Forelimb muscle (tissue), 1 donor: Measurements from ENCODE around the gene GSG1L. TPM values are rescaled to one million over a fixed set of nuclear protein-coding genes. Genes with fewer than 3 reads are reported as not detected.
"Not testable (repeated sequence)": the region's sequence is repeated elsewhere in the genome, so short reads cannot be mapped to it uniquely, and the experiment has no call there.

ENCODE experiments used
- DNase-seq: peaks from one replicate; pipeline ENCODE4 v3.0.0-alpha.2; 2013; ENCODE audit warnings: low read depth
- polyA plus RNA-seq: library from polyadenylated mRNA; unstranded; fragments of 120-200 nt; gene quantifications from one replicate; pipeline ENCODE4 v1.2.1, GENCODE V29; 2013; ENCODE audit not compliant: insufficient read length

GSG1L gene
- polyA plus RNA-seq, 1 donor, result 2.0 TPM

GRCh38 chr16:27980919-27981700 lies 82.4 kb downstream of the GSG1L start:
- DNase-seq, result no peak

- DNase-seq, result no peak
Observed at GRCh38 chr16:27980076-27980775, 83.3 kb downstream of the GSG1L start.

- not testable (repeated sequence) for DNase-seq
Observed at GRCh38 chr16:27979668-27980067, 83.8 kb downstream of the GSG1L start.

- DNase-seq, result no peak
Observed at GRCh38 chr16:27978876-27979275, 84.6 kb downstream of the GSG1L start.

- DNase-seq, result no peak
Observed at GRCh38 chr16:27977966-27978365, 85.5 kb downstream of the GSG1L start.

GRCh38 chr16:27976990-27977389 lies 86.5 kb downstream of the GSG1L start:
- DNase-seq, result no peak

GRCh38 chr16:27974896-27975540 lies 88.5 kb downstream of the GSG1L start:
- DNase-seq, result no peak

- DNase-seq, result no peak
Observed at GRCh38 chr16:27973678-27974077, 89.8 kb downstream of the GSG1L start.

- no peak for DNase-seq
Observed at GRCh38 chr16:27972500-27972899, 91.0 kb downstream of the GSG1L start.

- DNase-seq, result no peak
Observed at GRCh38 chr16:27969574-27969973, 93.9 kb downstream of the GSG1L start.

- no peak for DNase-seq
Observed at GRCh38 chr16:27967169-27967568, 96.3 kb downstream of the GSG1L start.

GRCh38 chr16:27966756-27967155 lies 96.8 kb downstream of the GSG1L start:
- DNase-seq, result no peak

- DNase-seq, result no peak
Observed at GRCh38 chr16:27965801-27966200, 97.7 kb downstream of the GSG1L start.

- no peak for DNase-seq
Observed at GRCh38 chr16:27963471-27963965, 100.0 kb downstream of the GSG1L start.

- no peak for DNase-seq
Observed at GRCh38 chr16:27962197-27962596, 101.3 kb downstream of the GSG1L start.

- DNase-seq, result no peak
Observed at GRCh38 chr16:27961296-27961620, 102.3 kb downstream of the GSG1L start.

GRCh38 chr16:27960619-27961295 lies 102.8 kb downstream of the GSG1L start:
- DNase-seq, result no peak

GRCh38 chr16:27959914-27960313 lies 103.6 kb downstream of the GSG1L start:
- no peak for DNase-seq

GRCh38 chr16:27954191-27954590 lies 109.3 kb downstream of the GSG1L start:
- no peak for DNase-seq

- DNase-seq, result no peak
Observed at GRCh38 chr16:27952811-27953210, 110.7 kb downstream of the GSG1L start.

- no peak for DNase-seq
Observed at GRCh38 chr16:27951489-27952120, 111.9 kb downstream of the GSG1L start.
